Measurements from ENCODE around the gene CRYBA4.

Gene CRYBA4

DNA sequence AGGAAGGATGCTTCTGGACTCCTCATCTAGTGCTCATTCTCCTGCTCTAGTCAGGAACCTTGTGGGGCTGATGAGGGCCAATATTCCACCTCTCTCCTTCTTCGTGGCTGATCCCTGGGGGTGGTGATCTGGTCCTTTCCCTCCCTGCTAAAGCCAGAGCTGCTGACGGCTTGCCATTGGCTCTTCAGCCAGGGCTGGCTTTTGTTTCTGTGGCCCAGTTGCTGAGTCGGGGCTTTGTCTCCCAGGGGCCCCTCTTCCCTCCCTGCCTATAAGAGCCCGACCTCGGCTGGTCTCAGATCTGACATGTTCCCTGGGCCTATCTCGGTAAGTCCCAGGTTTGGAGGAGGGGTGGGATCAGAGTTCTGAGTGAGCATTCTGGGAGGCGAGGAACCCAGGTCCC lies at the start of gene CRYBA4:
Gene CRYBA4, plus strand, starts transcription at position 301 of the 400 bp plus-strand sequence. CDS start 634 bp downstream, outside the sequence.
- DNase-seq = no peak

DNA sequence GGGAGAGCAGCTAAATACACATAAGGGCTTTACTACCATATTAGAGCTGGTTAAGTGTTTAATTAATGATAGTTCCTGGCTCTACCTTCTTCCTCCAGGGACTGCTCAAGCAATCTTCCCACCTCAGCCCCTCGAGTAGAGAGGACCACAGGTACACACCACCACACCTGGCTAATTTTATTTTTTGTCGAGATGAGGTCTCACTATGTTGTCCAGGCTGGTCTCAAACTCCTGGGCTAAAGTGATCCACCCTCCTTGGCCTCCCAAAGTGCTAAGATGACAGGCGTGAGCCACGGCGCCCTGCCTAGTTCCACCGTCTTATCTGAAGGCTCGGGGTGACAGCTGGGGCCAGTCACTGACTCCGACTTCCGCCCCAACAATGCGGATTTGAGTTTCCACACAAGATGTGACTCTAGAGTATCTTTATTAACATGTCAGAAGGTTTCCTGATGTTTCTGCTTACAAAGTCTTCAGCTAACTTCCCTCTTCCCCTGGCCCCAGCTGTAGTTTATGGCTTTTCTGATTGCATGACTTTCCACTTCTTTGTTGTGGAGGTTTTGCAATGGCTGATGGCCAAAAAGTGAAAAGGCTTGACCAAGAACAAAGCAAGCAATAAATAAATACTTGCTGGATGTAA lies 48.6 kb upstream of the CRYBA4 start:
- DNase-seq = no peak

DNA sequence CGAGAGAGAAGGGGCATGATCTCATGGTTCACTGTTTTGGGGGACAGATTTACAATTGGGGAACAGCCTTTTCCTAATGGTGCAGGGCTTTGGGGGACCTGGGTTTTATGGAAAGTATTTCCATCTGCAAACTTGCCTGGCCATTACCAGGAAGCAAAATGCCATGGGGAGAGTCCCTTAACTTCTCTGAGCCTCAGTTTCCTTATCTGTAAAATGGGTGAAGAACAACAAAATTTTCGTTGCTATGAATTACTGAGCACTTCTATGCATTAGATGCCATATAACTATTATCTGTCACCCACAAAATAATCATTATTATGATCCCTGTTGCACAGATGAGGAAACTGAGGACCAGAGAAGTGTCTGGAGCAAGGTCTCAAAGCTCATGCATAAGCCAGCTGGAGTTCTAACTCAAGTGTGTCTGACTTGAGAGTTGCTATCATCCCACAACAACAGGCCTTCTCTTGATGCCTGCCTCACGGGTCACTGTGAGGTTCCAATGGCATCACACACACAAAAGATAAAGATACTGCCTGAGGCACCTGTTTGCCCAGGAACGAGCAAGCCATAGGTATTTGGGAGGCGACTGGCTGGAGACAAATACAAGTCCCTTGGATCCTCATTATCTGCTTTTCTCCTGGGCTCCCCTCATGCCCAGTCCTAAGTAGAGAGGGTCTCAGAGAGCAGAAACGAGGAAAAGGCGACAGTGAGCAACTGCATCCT lies 47.6 kb upstream of the CRYBA4 start:
- no peak for DNase-seq

DNA sequence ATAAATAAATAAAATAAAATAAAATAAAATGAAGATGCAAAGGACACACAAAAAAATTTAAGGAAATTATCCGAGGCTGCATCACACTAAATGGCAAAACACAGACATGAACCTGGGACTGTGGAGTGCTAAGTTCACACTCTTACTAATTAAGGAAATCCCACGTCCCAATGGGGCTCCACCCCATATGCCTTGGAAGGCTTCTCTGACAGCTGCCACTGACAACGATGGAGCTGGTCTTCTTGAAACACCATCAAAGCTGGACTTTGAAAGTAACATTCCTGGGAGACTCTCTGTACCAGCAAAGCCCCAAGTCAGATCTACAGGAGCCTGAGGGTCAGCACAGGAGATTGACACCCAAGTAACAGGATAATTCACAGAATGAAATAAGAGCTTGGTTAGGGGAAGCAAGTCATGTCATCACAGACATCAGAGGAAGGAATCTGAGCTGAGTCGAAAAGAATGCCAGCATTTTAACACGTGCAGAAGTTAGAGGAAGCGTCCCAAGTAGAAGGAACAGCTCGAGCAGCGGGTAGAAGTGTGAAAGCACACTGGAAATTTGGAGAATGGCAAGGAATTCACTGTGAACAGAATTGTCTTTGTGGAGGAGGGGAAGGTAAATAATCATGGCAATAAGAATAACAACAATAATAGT lies 45.6 kb upstream of the CRYBA4 start:
- DNase-seq = no peak

DNA sequence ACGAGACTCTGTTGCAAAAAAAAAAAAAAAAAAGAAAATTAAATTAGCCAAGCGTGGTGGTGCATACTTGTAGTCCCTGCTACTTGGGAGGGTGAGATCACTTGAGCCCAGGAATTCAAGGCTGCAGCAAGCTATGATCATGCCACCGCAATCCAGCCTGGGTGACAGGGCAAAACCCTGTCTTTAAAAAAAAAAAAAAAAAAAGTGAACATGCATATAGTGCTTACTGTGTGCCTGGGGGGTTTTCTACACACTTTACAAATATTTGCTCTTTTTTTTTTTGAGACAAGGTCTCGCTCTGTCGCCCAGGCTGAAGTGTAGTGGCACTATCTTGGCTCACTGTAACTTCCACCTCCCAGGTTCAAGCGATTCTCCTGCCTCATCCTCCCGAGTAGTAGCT lies 44.7 kb upstream of the CRYBA4 start:
- DNase-seq = no peak

DNA sequence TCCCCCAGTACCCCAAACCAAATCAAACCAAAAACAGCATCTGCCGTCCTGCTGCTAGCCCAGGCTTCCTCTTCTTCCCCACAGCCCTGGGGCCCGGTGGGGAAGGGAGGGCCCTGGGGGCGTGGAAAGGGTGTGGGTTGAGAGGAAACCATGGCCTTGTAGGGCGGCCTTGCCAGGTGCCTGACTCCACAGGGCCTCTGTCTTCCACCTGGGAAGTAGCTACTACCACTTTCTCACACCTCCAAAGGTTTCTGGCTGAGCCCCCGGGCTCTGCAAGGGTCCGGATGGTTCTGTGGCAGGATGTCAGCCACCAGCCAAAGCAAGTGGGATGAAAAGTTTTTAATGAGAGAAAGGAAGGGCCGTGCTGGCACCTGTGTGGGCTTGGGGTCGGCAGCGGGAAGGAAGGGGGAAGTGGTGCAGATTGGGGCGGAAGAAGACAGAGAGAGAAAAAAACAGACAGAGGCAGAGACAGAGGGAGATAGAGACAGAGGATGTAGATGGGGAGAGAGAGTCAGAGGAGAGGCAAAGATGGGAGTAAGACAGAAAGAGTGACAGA lies 42.4 kb upstream of the CRYBA4 start:
- DNase-seq = no peak

DNA sequence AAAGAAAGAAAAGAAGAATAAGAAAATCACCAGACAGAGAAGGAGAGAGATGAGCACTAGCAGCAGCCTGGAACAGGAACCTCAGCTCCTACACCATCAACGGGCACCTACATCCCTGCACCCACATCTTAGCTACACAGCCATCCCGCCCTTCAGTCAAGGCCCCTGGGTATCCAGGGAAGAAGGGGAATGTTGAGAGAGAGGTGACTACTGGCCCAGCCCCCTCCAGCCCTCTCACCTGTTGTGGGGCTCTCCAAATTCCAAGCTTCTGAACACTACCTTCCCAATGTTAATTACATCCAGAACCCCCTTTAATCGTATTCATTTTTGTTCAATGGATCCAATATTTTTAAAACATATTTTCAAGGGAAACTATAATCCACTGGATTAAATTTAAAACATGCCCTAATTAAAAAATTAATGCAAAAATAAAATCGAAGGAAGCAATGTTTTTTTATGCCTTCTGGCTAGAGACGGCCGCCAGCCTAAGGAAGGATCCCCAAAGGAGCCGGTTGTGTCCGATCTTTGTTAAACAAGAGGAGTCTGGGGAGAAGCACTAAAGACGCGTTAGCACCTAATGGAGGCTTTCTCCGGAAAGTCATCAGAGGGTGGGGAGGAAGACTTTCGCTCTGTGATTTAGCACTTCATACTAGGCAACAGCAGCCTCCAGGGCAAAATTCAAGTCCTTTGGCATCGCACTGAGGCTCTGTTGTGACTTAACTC lies 41.4 kb upstream of the CRYBA4 start:
- DNase-seq = no peak

DNA sequence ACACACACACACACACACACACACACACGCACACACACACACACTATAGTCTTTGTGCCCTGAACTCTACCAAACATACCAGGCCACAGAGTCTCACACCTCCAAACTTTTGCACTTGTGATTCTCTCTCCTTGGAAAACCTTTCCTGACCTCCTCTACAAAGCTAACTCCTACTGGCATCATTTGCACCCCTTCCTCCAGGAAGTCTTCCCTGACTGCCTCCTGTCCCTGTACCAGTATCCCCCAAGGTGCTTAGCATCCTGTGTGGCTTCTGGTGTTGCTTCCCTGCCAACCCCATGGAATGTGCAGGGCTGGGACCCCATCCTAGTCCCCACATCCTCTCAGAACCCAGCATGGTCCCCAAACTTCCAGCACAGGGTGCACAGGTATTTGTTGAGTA lies 40.7 kb upstream of the CRYBA4 start:
- no peak for DNase-seq

DNA sequence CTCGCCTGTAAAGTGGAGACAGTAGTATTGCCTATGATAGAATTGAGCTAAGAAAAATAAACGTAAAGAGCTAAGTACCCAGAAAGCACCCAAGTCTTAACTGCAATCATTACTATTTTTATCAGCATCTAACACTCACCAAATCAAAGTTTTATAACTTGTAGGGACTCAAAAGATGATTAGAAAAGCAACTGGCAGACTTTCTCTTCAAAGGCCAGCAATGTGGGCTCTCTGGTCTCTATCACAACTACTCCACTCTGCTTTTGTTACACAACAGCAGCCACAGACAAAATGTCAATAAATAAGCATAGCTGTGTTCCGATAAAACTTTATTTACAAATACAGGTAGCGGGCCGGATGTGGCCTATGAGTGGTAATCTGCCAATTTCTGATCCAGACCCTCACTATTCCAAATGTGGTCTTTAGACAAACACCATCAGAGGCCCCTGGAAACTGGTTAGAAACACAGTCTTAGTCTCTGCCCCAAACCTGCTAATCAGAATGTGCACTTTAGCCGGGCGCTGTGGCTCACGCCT lies 40.1 kb upstream of the CRYBA4 start:
- no peak for DNase-seq

DNA sequence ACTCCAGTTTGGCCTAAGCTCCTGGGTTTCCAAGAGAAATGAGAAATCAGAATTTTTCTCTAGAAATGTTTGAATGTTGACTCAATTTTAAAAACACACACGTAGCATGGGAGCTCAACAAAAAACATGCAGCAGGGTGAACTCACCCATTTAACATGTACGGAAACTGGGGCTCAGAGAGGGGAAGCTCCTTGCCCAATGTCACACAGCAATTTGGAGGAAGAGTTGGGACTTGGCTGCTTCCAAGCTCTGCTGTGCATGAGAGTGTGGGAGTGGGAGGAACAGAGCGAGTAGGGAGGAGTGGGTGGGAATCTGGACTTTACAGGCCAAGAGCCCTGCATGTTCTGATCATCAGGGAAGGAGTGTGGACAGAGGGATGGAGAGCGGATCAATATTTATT lies 37.8 kb upstream of the CRYBA4 start:
- no peak for DNase-seq

DNA sequence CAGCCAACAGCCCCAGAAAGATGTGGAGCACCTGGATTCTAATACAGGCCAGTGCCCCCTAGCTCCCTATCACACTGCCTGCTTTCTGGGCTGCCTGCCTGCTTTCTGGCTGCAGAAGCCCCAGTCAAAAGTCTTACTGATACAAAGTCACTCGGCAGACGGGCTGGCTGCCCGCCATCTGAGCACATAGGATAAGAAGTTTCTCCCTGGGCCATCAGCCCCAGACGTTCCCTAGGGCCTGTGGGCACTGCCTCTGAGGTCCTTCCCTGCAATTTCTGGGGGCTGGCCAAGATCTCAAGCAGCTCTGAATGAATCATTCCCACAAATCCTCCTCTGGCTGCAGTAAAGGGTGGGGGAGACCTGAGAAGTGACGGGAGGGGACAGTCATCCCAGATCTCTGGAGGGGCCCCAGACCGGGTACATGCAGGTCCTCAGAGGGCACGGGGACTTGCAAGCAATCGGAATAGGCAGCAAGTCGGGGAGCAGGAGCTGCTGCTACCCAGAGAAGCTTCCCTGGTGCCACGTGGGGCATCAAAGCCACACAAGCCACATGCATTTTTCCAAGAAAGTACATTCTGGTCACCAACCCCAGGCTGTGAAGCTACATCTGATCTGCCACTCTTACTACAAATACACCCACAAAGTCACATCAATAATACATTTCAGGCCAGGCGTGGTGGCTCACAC lies 36.5 kb upstream of the CRYBA4 start:
- no peak for DNase-seq

DNA sequence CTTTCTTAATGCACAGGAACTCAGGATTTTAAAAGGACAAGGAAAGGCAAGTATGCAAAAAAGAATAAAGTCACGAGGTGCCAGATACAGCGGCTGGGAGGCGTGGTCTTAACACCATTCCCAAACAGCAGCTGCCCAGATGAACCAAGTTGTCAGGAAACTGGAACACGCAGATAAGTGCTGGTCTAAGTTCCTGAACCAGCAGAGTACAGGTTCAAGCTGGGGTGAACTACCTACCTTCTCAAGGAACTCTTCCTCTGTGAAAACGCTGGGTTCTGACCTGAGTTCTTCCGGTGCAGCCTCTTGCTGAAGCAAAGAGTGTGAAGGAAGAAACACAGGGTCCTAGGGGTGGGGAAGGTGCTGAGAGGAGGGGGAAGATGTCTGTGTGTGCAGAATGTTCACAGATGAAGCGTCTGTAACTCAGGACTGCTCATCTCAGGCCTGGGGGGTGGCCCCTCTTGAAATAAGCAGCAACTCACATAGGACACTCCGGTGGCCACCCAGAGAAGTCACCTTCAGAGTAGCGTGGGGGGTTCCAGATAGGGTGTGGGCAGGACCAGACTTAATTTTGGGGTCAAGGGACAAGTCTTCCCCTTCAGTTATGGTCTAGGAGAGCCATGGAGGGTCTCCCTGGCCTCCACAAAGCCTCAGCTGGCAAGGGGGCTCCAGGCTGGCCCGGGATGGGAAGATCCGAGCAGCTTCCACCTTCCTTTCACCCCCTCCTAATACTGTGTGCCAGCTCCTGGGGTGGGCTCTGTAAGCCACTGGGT lies 35.0 kb upstream of the CRYBA4 start:
- no peak for DNase-seq

DNA sequence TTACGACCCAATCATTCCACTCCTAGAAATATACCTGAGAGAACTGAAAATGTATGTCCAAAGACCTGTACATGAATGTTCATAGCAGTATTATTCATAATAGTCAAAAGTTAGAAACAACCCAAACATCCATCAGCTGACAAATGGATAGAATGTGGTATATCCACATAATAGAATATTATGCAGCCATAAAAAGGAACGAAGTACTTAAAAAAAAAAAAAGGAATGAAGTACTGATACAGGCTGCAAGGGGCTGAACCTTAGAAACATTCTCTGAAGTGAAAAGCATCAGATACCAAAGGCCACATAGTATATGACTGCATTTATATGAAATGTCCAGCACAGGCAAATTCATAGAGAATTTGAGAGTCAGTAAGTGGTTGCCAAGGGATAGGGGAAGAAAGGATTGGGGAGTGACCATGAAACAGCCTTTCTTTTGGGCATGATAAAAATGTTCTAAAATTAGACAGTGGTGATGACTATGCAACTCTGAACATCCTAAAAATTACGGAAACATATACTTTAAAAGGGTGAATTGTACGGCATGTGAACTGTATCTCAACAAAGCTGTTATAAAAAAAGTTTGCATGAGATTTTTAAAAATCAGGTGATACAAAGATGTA lies 33.7 kb upstream of the CRYBA4 start:
- no peak for DNase-seq

DNA sequence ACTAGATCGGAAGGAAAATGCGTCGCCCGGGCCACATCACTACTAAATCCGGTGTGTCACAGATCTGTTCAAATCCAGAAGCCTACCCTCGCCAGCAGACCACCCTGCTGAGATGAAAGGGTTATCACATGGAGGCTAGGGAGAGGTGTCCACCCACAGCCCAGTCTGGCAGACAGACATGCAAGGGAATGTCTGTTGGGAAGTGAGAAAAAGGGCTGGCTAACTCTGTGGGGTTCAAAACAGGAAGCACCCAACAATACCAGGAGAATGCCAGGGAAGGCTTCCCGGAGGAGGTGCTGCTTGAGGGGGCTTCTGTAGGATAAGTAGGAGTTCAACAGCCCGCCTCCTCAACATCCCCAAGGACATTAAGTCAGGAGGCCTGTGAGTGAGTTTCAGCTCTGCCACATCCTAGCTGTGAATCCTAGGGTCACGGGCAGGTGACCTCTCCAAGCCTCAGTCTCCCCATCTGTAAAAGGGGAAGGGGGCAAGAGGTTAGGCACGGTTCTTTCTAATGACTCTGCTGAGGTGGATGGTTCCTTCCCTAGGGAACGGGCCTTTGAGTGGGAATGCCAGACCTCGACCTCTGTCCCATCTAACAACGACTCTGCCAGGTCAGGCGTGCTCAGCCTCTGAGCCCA lies 32.9 kb upstream of the CRYBA4 start:
- no peak for DNase-seq

DNA sequence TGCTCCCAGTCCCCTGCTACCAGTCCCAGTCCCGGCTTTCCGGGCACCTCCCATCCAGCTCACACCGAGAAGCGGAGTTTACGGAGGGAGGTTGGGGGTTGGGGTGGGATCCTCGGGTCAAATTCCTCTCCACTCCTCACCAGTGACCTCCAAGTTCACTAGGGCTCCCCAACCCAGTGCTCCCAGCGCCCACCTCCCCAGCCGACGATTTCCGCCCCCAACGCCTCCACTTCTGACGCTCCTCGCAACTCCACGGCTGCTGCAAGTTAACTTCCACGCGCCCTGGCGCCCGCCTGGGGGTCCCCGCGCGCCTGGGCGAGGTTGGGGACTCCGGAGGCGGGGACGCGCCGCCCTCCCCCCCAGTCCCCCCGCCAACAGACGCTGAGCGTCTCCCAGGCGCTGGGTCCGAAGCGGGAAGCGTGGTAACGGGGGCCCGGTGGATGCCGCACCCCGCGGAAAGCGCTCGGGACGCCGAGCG lies 32.4 kb upstream of the CRYBA4 start:
- no peak for DNase-seq

DNA sequence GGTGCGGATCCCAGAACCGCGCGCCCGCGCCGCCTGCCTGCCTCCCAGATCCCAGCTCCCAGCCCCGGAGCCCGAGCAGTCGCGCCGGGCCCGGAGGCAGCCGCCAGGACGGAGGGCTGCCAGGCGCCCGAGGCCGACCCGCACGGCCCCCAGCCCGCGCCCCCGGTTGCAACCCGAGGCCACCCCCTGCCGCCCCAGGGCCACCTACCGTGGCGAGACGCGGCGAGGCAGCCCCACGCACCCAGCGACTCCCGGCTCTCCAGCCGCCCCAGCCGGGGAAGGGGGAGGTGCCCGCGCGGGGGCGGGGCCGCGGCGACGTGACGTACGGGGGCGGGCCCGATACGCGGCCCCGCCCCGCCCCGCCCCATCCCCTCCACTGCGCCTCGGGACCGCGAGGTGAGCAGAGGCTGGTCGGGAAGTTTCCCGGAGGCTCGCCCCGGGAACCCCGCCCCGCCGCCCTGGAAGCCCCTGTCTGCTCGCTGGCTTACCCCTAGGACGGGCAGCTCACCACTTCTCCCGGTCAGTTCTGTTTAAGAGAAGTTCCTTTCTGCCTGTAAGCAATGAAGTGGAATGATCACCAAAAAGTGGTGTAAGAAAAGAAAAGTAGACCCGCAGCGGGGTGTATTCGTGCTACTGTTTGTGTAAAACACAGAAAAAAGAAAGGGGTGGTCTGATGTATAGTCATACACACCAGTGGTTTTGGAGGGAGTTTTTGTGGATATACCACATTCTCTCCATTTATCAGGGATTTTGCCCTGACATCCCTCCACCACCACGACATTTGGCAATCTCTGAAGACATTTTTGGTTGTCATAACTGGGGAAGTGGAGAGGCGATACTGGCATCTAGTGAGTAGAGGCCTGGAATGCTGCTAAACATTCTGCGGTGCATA lies 31.7 kb upstream of the CRYBA4 start, which contains the start of gene TPST2:
Gene TPST2, minus strand, starts transcription at position 288 of the 892 bp plus-strand sequence. CDS start 48,502 bp downstream, outside the sequence.
- no peak for DNase-seq

DNA sequence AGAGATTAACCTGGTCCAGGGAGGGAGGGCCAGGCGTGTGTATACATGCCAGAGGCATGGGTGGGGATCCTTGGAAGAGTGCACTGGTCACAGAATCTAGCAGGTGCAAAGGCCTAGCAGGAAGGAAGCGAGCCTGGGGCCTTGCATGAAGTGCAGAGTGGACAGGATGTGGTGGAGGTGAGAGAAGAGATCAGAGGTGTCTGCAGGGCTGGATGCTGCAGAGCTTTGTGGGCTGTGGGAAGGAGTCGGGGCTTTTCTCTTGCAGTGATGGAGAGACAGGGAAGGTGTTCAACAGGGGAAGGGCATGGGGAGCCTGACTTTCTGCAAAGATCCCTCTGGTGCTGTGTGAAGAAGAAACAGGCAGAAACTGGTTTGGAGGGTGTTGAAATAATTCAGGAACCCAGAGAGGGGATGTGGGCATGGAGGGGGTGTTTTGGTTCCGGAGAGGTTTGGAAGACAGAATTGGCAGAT lies 29.3 kb upstream of the CRYBA4 start:
- DNase-seq = no peak

DNA sequence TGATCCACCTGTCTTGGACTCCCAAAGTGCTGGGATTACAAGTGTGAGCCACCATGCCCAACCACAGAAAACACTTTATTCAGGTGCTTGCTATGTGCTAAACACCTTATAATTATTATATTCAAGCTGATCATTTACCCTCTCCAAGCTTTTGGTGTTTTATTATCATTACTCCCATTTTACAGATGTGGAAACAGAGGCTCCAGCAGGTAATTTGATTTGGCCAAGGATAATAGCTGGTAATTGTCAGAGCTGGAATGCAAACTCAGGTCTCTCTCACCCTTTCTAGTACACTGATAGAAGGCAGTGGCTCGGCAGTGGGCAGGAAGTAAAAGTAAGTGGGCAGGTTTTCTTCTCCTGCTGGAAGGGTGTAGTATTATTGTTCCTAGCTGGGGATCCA lies 28.0 kb upstream of the CRYBA4 start:
- DNase-seq = no peak

DNA sequence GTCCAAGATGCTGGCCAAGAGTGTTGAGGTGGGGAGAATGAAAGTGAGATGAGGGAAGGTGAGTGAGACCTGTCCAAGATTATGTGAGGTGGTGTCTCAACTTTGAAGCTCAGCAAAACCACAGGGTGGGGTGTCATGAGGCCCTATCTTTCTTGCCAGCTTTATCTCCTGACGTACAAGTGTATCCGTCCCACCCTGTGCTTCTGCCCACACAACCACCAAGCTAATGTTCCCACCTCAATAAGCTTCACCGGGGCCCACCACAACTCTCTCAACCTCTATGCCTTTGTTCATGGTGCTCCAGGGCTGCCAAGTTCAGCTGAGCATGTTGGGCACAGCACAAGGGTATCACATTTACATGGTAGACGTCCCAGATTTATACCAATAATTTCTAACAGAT lies 24.7 kb upstream of the CRYBA4 start:
- no peak for DNase-seq
